Measurements from ENCODE around the gene VWA1. TPM values are rescaled to one million over a fixed set of nuclear protein-coding genes. Genes with fewer than 3 reads are reported as not detected.

The VWA1 gene
- total RNA-seq, 1 donor from 2014 or later: 59.1 TPM

DNA sequence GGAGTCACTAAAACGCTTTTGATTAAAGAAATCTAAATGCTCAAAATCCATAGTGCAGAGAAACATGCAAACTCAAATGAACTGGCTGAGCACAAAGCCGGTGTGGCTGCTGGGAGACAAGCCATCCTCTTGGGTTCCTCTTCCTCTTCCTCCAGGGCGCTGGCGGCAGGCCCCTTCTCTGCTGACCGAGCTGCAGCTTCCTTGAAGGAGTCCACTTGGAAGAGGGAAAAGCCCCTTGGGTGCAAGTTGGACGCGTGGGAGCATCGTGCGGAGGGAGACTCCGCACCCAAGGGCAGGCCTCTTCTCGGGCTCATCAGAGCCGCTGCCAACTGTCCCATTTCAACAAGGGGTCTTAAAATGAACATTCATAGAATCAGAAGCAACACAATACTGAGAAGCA, 44.3 kb upstream of the VWA1 start:
- no peaks in the 10 kb centered on the region for H3K9me3 Mint-ChIP-seq
- H3K27me3 Mint-ChIP-seq (ENCODE audit: low read depth): no peaks in the 10 kb centered on the region
- peaks cover 2% of the 10 kb centered on the region for H3K4me1 Mint-ChIP-seq
- DNase-seq (ENCODE audit: low spot score in 2 of 2, unreplicated experiment in 2 of 2): no peak
- no peak overlapping the region for H3K27ac Mint-ChIP-seq
- H3K36me3 Mint-ChIP-seq: peaks cover 70% of the 10 kb centered on the region
- H3K4me3 Mint-ChIP-seq: no peak overlapping the region
- TF ChIP-seq CTCF (IDR thresholded peaks at IDR 0.05; ENCODE audit: unreplicated experiment): no peak

- Mint-ChIP-seq H3K36me3 (peaks cover 56% of the 10 kb centered on the region), H3K27me3 (ENCODE audit: low read depth) (no peaks in the 10 kb centered on the region), H3K27ac (no peak overlapping the region), H3K4me1 (peaks cover 7% of the 10 kb centered on the region), H3K9me3 (no peaks in the 10 kb centered on the region), H3K4me3 (no peak overlapping the region)
- no peak for TF ChIP-seq CTCF (IDR thresholded peaks at IDR 0.05; ENCODE audit: unreplicated experiment)
- DNase-seq (ENCODE audit: low spot score in 2 of 2, unreplicated experiment in 2 of 2): no peak
Observed at GRCh38 chr1:1393014-1393413, 42.5 kb upstream of the VWA1 start.

- peaks cover 11% of the 10 kb centered on the region for H3K4me1 Mint-ChIP-seq
- peaks cover 56% of the 10 kb centered on the region for H3K36me3 Mint-ChIP-seq
- DNase-seq (ENCODE audit: low spot score in 2 of 2, unreplicated experiment in 2 of 2): no peak
- no peak overlapping the region for H3K27ac Mint-ChIP-seq
- no peak for TF ChIP-seq CTCF (IDR thresholded peaks at IDR 0.05; ENCODE audit: unreplicated experiment)
- no peaks in the 10 kb centered on the region for H3K9me3 Mint-ChIP-seq
- H3K4me3 Mint-ChIP-seq: no peak overlapping the region
- H3K27me3 Mint-ChIP-seq (ENCODE audit: low read depth): no peaks in the 10 kb centered on the region
Observed at GRCh38 chr1:1393428-1393827, 42.1 kb upstream of the VWA1 start.

GRCh38 chr1:1394116-1394515, 41.4 kb upstream of the VWA1 start:
- H3K4me1 Mint-ChIP-seq: peaks cover 11% of the 10 kb centered on the region
- no peak overlapping the region for H3K27ac Mint-ChIP-seq
- no peaks in the 10 kb centered on the region for H3K27me3 Mint-ChIP-seq (ENCODE audit: low read depth)
- TF ChIP-seq CTCF (IDR thresholded peaks at IDR 0.05; ENCODE audit: unreplicated experiment): no peak
- no peaks in the 10 kb centered on the region for H3K9me3 Mint-ChIP-seq
- DNase-seq (ENCODE audit: low spot score in 2 of 2, unreplicated experiment in 2 of 2): no peak
- H3K36me3 Mint-ChIP-seq: peaks cover 56% of the 10 kb centered on the region
- H3K4me3 Mint-ChIP-seq: no peak overlapping the region

DNA sequence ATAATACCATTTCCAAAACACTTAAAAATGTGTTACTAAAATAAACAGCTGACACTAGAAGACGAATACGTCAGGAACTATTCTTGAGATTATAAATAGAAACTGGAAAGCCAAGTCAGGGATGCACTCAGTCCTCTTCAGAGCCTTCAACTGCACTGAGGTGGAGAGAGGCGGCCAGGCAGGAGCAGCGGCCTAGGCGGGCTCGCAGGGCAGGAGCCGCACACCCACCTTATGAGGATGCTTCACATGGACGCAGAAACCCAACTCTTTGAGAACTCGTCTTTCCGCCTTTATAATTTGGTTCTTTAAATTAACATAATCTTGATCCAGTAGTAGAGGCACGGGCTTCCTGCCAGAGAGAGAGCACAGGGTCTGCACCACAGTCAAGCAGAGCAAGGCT, 40.3 kb upstream of the VWA1 start:
- Mint-ChIP-seq H3K36me3 (peaks cover 48% of the 10 kb centered on the region), H3K27ac (no peak overlapping the region), H3K27me3 (ENCODE audit: low read depth) (no peaks in the 10 kb centered on the region), H3K9me3 (no peaks in the 10 kb centered on the region), H3K4me1 (peaks cover 17% of the 10 kb centered on the region), H3K4me3 (no peak overlapping the region)
- TF ChIP-seq CTCF (IDR thresholded peaks at IDR 0.05; ENCODE audit: unreplicated experiment): no peak
- no peak for DNase-seq (ENCODE audit: low spot score in 2 of 2, unreplicated experiment in 2 of 2)
